ENCODE results near the gene WDR83. TPM values are rescaled to one million over a fixed set of nuclear protein-coding genes. Genes with fewer than 3 reads are reported as not detected.

WDR83 gene
- total RNA-seq, 6 experiments from 2014 or later: 8.6 to 13.3 (median 9.9) TPM

- peaks cover 9% of the 10 kb centered on the region for H3K27me3 Mint-ChIP-seq (ENCODE audit: insufficient read depth)
- H3K4me1 Mint-ChIP-seq (ENCODE audit: low read depth): peaks cover 36% of the 10 kb centered on the region
- peak within 1 kb of the TSS; percentile 97 for H3K4me3 Mint-ChIP-seq
- no peak for TF ChIP-seq CTCF (IDR thresholded peaks at IDR 0.05)
- peak; percentile 48 for DNase-seq
- H3K27ac Mint-ChIP-seq: peak within 1 kb of the TSS; percentile 99
- H3K9me3 Mint-ChIP-seq: no peaks in the 10 kb centered on the region
- peaks cover 27% of the 10 kb centered on the region for H3K36me3 Mint-ChIP-seq (ENCODE audit: low read depth)
Measured at GRCh38 chr19:12723641-12724426, 57.2 kb downstream of the WDR83 start, which contains the start of gene TNPO2. TSS of gene TNPO2 (minus strand) at chr19:12723932. CDS start at chr19:12720977, 2,955 bp downstream.

Other genes with a start within 250 kb of the WDR83 start
- gene ZNF443, start 225.8 kb upstream of the WDR83 start, total RNA-seq (2021; fragmentation: NEBNext Ultra II Directional; extraction: Animal tissue kit (Norgen Biotek cat#: 25700)): 1 to 10 TPM; 1.1 to 1.8 (median 1.5) TPM
- 1 to 10 TPM in 5 of 6 experiments, under 1 TPM in 1; 0.99 to 1.7 (median 1.2) TPM for gene ZNF709, start 182.0 kb upstream of the WDR83 start, total RNA-seq (2021; fragmentation: NEBNext Ultra II Directional; extraction: Animal tissue kit (Norgen Biotek cat#: 25700))
- 1 to 10 TPM; 3.5 to 4.7 (median 4.2) TPM for gene ZNF564, start 115.3 kb upstream of the WDR83 start, total RNA-seq (2021; fragmentation: NEBNext Ultra II Directional; extraction: Animal tissue kit (Norgen Biotek cat#: 25700))
- 1 to 10 TPM; 5.4 to 9.2 (median 7.8) TPM for gene ZNF490, start 56.0 kb upstream of the WDR83 start, total RNA-seq (2021; fragmentation: NEBNext Ultra II Directional; extraction: Animal tissue kit (Norgen Biotek cat#: 25700))
- 10 to 100 TPM; 18.3 to 21.9 (median 19.0) TPM for gene ZNF791, start 55.9 kb upstream of the WDR83 start, total RNA-seq (2021; fragmentation: NEBNext Ultra II Directional; extraction: Animal tissue kit (Norgen Biotek cat#: 25700))
- gene MAN2B1, start 65 bp upstream of the WDR83 start, total RNA-seq (2021; fragmentation: NEBNext Ultra II Directional; extraction: Animal tissue kit (Norgen Biotek cat#: 25700)): 10 to 100 TPM; 49.9 to 69.9 (median 65.2) TPM
- gene DHPS, start 15.1 kb downstream of the WDR83 start, total RNA-seq (2021; fragmentation: NEBNext Ultra II Directional; extraction: Animal tissue kit (Norgen Biotek cat#: 25700)): 10 to 100 TPM; 53.3 to 69.2 (median 59.6) TPM
- not detected for gene GNG14, start 21.2 kb downstream of the WDR83 start, total RNA-seq (2021; fragmentation: NEBNext Ultra II Directional; extraction: Animal tissue kit (Norgen Biotek cat#: 25700))
- 1 to 10 TPM; 4.5 to 7.1 (median 5.4) TPM for gene FBXW9, start 29.8 kb downstream of the WDR83 start, total RNA-seq (2021; fragmentation: NEBNext Ultra II Directional; extraction: Animal tissue kit (Norgen Biotek cat#: 25700))
- gene TNPO2, start 57.1 kb downstream of the WDR83 start, total RNA-seq (2021; fragmentation: NEBNext Ultra II Directional; extraction: Animal tissue kit (Norgen Biotek cat#: 25700)): 10 to 100 TPM; 56.8 to 78.7 (median 66.0) TPM
- gene TRIR, start 67.9 kb downstream of the WDR83 start, total RNA-seq (2021; fragmentation: NEBNext Ultra II Directional; extraction: Animal tissue kit (Norgen Biotek cat#: 25700)): 100 to 1,000 TPM; 147 to 189 (median 176) TPM
- 100 to 1,000 TPM in 5 of 6 experiments, 10 to 100 TPM in 1; 97.0 to 116 (median 107) TPM for gene GET3, start 70.7 kb downstream of the WDR83 start, total RNA-seq (2021; fragmentation: NEBNext Ultra II Directional; extraction: Animal tissue kit (Norgen Biotek cat#: 25700))
- gene BEST2, start 85.0 kb downstream of the WDR83 start, total RNA-seq (2021; fragmentation: NEBNext Ultra II Directional; extraction: Animal tissue kit (Norgen Biotek cat#: 25700)): not detected
- 10 to 100 TPM; 10.5 to 13.8 (median 11.5) TPM for gene HOOK2, start 108.7 kb downstream of the WDR83 start, total RNA-seq (2021; fragmentation: NEBNext Ultra II Directional; extraction: Animal tissue kit (Norgen Biotek cat#: 25700))
- gene JUNB, start 124.7 kb downstream of the WDR83 start, total RNA-seq (2021; fragmentation: NEBNext Ultra II Directional; extraction: Animal tissue kit (Norgen Biotek cat#: 25700)): 10 to 100 TPM; 52.1 to 89.2 (median 83.8) TPM
- 100 to 1,000 TPM; 214 to 269 (median 229) TPM for gene PRDX2, start 135.0 kb downstream of the WDR83 start, total RNA-seq (2021; fragmentation: NEBNext Ultra II Directional; extraction: Animal tissue kit (Norgen Biotek cat#: 25700))
- 10 to 100 TPM; 14.1 to 30.3 (median 25.6) TPM for gene THSD8, start 135.3 kb downstream of the WDR83 start, total RNA-seq (2021; fragmentation: NEBNext Ultra II Directional; extraction: Animal tissue kit (Norgen Biotek cat#: 25700))
- gene RNASEH2A, start 139.8 kb downstream of the WDR83 start, total RNA-seq (2021; fragmentation: NEBNext Ultra II Directional; extraction: Animal tissue kit (Norgen Biotek cat#: 25700)): 10 to 100 TPM; 17.9 to 43.2 (median 37.7) TPM
- gene RTBDN, start 167.8 kb downstream of the WDR83 start, total RNA-seq (2021; fragmentation: NEBNext Ultra II Directional; extraction: Animal tissue kit (Norgen Biotek cat#: 25700)): not detected
- under 1 TPM in 3 of 6 experiments, not detected in 3; 0.09 to 0.34 (median 0.26) TPM for gene MAST1, start 171.7 kb downstream of the WDR83 start, total RNA-seq (2021; fragmentation: NEBNext Ultra II Directional; extraction: Animal tissue kit (Norgen Biotek cat#: 25700))
- 10 to 100 TPM; 26.0 to 33.5 (median 28.4) TPM for gene DNASE2, start 214.6 kb downstream of the WDR83 start, total RNA-seq (2021; fragmentation: NEBNext Ultra II Directional; extraction: Animal tissue kit (Norgen Biotek cat#: 25700))
- not detected for gene KLF1, start 220.4 kb downstream of the WDR83 start, total RNA-seq (2021; fragmentation: NEBNext Ultra II Directional; extraction: Animal tissue kit (Norgen Biotek cat#: 25700))
- gene GCDH, start 224.4 kb downstream of the WDR83 start, total RNA-seq (2021; fragmentation: NEBNext Ultra II Directional; extraction: Animal tissue kit (Norgen Biotek cat#: 25700)): 10 to 100 TPM; 20.6 to 24.6 (median 21.1) TPM